Measurements from ENCODE around the gene PTCD3. TPM values are rescaled to one million over a fixed set of nuclear protein-coding genes. Genes with fewer than 3 reads are reported as not detected.

The PTCD3 gene
- polyA plus RNA-seq, 1 donor (not counting 4 experiments of a cell fraction or from before 2014, with no cell fraction given) = 93.1 TPM

DNA sequence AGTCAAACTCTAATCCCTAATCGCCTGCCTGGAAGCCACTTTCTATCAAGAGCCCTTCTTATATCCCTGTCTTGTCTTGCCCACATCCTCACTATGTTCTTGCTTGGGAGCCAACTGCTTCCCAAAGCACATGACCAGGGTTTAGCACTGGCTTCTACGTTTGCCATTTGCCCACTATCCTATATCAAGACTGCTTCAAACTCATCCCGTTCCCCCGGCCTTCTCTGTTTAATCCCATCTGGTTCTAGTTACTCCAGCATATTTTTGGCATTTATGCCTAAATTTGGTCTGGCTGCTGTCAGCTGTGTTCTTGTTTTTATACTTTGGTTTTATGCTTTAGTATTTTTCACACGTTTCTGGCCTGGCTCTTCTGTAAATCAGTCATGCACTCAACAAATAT is 40.5 kb upstream of the PTCD3 start:
- no peaks in the 10 kb centered on the region for H3K79me2 ChIP-seq (ENCODE audit: control insufficient read depth, insufficient read depth, low read length)
- no peak overlapping the region for H3K4me3 ChIP-seq (ENCODE audit: control insufficient read depth in 2 of 3, extremely low read depth in 1 of 3, insufficient read depth in 2 of 3, low read depth in 1 of 3, low read length in 3 of 3)
- H3K9ac ChIP-seq (ENCODE audit: control insufficient read depth, extremely low read depth, insufficient read depth, low read length) = no peak overlapping the region
- H2AFZ ChIP-seq (ENCODE audit: control insufficient read depth, low read length) = no peak overlapping the region
- DNase-seq (ENCODE audit: low read depth, low spot score) = no peak
- no peak for FAIRE-seq
- H3K4me1 ChIP-seq (ENCODE audit: control insufficient read depth, extremely low read depth, insufficient read depth, low read length) = peaks cover 3% of the 10 kb centered on the region
- TF ChIP-seq, protein P1, sequence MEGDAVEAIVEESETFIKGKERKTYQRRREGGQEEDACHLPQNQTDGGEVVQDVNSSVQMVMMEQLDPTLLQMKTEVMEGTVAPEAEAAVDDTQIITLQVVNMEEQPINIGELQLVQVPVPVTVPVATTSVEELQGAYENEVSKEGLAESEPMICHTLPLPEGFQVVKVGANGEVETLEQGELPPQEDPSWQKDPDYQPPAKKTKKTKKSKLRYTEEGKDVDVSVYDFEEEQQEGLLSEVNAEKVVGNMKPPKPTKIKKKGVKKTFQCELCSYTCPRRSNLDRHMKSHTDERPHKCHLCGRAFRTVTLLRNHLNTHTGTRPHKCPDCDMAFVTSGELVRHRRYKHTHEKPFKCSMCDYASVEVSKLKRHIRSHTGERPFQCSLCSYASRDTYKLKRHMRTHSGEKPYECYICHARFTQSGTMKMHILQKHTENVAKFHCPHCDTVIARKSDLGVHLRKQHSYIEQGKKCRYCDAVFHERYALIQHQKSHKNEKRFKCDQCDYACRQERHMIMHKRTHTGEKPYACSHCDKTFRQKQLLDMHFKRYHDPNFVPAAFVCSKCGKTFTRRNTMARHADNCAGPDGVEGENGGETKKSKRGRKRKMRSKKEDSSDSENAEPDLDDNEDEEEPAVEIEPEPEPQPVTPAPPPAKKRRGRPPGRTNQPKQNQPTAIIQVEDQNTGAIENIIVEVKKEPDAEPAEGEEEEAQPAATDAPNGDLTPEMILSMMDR (optimal IDR thresholded peaks at IDR 0.05 in 1 of 3, IDR thresholded peaks at IDR 0.05 in 1 of 3, conservative IDR thresholded peaks at IDR 0.05 in 1 of 3; ENCODE audit: extremely low read depth in 1 of 3, insufficient read depth in 2 of 3, low read length in 3 of 3) = no peak
- TF ChIP-seq EZH2 (IDR thresholded peaks at IDR 0.05; ENCODE audit: low read length) = no peak
- no peaks in the 10 kb centered on the region for H3K9me3 ChIP-seq (ENCODE audit: control insufficient read depth, low read depth, low read length)
- H3K27ac ChIP-seq (ENCODE audit: control insufficient read depth, insufficient read depth, low read length) = no peak overlapping the region
- H3K9me1 ChIP-seq (ENCODE audit: control insufficient read depth, extremely low read depth, insufficient read depth, low read length) = no peaks in the 10 kb centered on the region
- no peak overlapping the region for H3K4me2 ChIP-seq (ENCODE audit: control insufficient read depth, extremely low read depth, insufficient read depth, low read depth, low read length)
- dilution Hi-C loops (cut with MboI; ENCODE audit: extremely low pct_ligation_motif_present, low sequenced_read_pairs) = no loop called here
- peaks cover 3% of the 10 kb centered on the region for H4K20me1 ChIP-seq (ENCODE audit: control insufficient read depth, extremely low read depth, insufficient read depth, low read length)
- H3K27me3 ChIP-seq (ENCODE audit: control insufficient read depth, extremely low read depth, insufficient read depth, low read length) = no peaks in the 10 kb centered on the region
- peaks cover 30 to 45% of the 10 kb centered on the region in 2 experiments for H3K36me3 ChIP-seq (ENCODE audit: control insufficient read depth in 2 of 2, extremely low read depth in 1 of 2, insufficient read depth in 2 of 2, low read length in 2 of 2)

DNA sequence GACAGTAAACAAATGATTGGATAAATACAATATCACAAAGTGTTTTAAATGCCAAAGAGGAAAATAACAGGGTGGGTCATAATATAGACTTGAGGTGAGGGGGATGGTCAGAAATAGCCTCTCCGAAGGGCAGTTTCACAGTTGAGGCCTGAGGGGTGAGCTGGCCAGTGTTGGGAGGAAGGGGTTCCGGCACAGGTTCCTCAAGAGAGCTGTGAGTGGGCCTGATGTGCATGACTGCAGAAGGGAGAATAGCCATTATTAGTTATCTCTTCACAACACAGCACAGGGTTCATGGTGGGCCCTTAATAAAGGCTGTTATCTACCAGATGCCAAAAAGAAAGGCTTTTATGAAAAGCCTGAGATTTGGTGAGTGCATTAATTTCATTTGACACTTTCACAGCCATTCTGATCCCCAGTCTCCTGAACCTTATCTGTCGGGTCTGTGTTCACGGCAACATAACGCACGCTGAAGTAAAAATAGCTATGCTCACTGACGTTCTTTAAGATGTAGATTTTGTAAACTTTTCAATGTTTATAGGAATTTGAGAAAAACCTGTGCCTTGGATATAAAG is 39.9 kb upstream of the PTCD3 start:
- dilution Hi-C loops (cut with MboI; ENCODE audit: extremely low pct_ligation_motif_present, low sequenced_read_pairs) = no loop called here
- H3K4me2 ChIP-seq (ENCODE audit: control insufficient read depth, extremely low read depth, insufficient read depth, low read depth, low read length) = no peak overlapping the region
- H3K36me3 ChIP-seq (ENCODE audit: control insufficient read depth in 2 of 2, extremely low read depth in 1 of 2, insufficient read depth in 2 of 2, low read length in 2 of 2) = peaks cover 33 to 49% of the 10 kb centered on the region in 2 experiments

More for the DNA sequence above, 39.9 kb upstream of the PTCD3 start:
- TF ChIP-seq, protein P1 (optimal IDR thresholded peaks at IDR 0.05 in 1 of 3, IDR thresholded peaks at IDR 0.05 in 1 of 3, conservative IDR thresholded peaks at IDR 0.05 in 1 of 3; ENCODE audit: extremely low read depth in 1 of 3, insufficient read depth in 2 of 3, low read length in 3 of 3) = no peak
- no peak for TF ChIP-seq EZH2 (IDR thresholded peaks at IDR 0.05; ENCODE audit: low read length)
- H3K4me3 ChIP-seq (ENCODE audit: control insufficient read depth in 2 of 3, extremely low read depth in 1 of 3, insufficient read depth in 2 of 3, low read depth in 1 of 3, low read length in 3 of 3) = no peak overlapping the region
- no peaks in the 10 kb centered on the region for H3K27me3 ChIP-seq (ENCODE audit: control insufficient read depth, extremely low read depth, insufficient read depth, low read length)
- no peaks in the 10 kb centered on the region for H3K9me3 ChIP-seq (ENCODE audit: control insufficient read depth, low read depth, low read length)
- no peak for DNase-seq (ENCODE audit: low read depth, low spot score)
- peaks cover 3% of the 10 kb centered on the region for H3K4me1 ChIP-seq (ENCODE audit: control insufficient read depth, extremely low read depth, insufficient read depth, low read length)
- no peak overlapping the region for H3K27ac ChIP-seq (ENCODE audit: control insufficient read depth, insufficient read depth, low read length)
- peaks cover 3% of the 10 kb centered on the region for H4K20me1 ChIP-seq (ENCODE audit: control insufficient read depth, extremely low read depth, insufficient read depth, low read length)
- no peaks in the 10 kb centered on the region for H3K9me1 ChIP-seq (ENCODE audit: control insufficient read depth, extremely low read depth, insufficient read depth, low read length)
- H3K79me2 ChIP-seq (ENCODE audit: control insufficient read depth, insufficient read depth, low read length) = no peaks in the 10 kb centered on the region
- FAIRE-seq = no peak
- no peak overlapping the region for H2AFZ ChIP-seq (ENCODE audit: control insufficient read depth, low read length)
- H3K9ac ChIP-seq (ENCODE audit: control insufficient read depth, extremely low read depth, insufficient read depth, low read length) = no peak overlapping the region

Data from keratinocyte (primary cell).